Natural killer cell treated with Interleukin-12 subunit alpha and Interleukin-12 subunit beta and Interleukin-15 and Interleukin-18, amount 100 ng/mL, for 72 hours (primary cell): ENCODE data around the gene ZFP62. TPM values are rescaled to one million over a fixed set of nuclear protein-coding genes. Genes with fewer than 3 reads are reported as not detected.
A peak's percentile ranks its signal among the peaks of the same experiment; 100 is the strongest.

Experiments
- ATAC-seq, 2 donors: fragments of 150-1000 bp; cut with Tn5 transposase in 1 of 2; sonication (Bioruptor Pico), chemical (Tn5 transposase) in 1 of 2; 2 replicates each; pipeline ENCODE4 v1.10.0; 2021
- DNase-seq: peaks from one replicate; pipeline ENCODE4 v3.0.0; 2022; ENCODE audit warnings: low spot score
- H3K27ac Mint-ChIP-seq, 2 donors: 1 replicate in 1 of 2; 2 replicates in 1 of 2; pipeline ENCODE4 v1.8.0; 2022; ENCODE audit warnings: mixed read lengths in 2 of 2, mild to moderate bottlenecking in 1 of 2, moderate library complexity in 1 of 2
- H3K27me3 Mint-ChIP-seq, 2 donors: 1 replicate in 1 of 2; 2 replicates in 1 of 2; pipeline ENCODE4 v1.8.0; 2022; ENCODE audit warnings: mixed read lengths in 2 of 2
- H3K36me3 Mint-ChIP-seq: one replicate; pipeline ENCODE4 v1.8.0; 2022; ENCODE audit warnings: mixed read lengths
- H3K4me1 Mint-ChIP-seq, 2 donors: 1 replicate in 1 of 2; 2 replicates in 1 of 2; pipeline ENCODE4 v1.8.0; 2022; ENCODE audit warnings: low read depth in 2 of 2, mixed read lengths in 2 of 2, mild to moderate bottlenecking in 1 of 2
- H3K4me3 Mint-ChIP-seq: one replicate; pipeline ENCODE4 v1.8.0; 2022; ENCODE audit warnings: mixed read lengths
- H3K9me3 Mint-ChIP-seq: 2 replicates; pipeline ENCODE4 v1.8.0; 2022; ENCODE audit warnings: mixed read lengths
- total RNA-seq, 2 donors: library from RNA; stranded (reverse); gene quantifications; one replicate each; pipeline ENCODE4 v1.2.3, GENCODE V29; 2022

The ZFP62 gene
- total RNA-seq, 2 donors from 2014 or later, result 17.5 to 21.7 TPM

- ATAC-seq (no peak), DNase-seq (peak; percentile 40)
- Mint-ChIP-seq H3K9me3 (no peaks in the 10 kb centered on the region), H3K27me3 (no peaks in the 10 kb centered on the region), H3K27ac (peak overlapping the region; percentile 73 to 79), H3K36me3 (no peaks in the 10 kb centered on the region), H3K4me1 (peaks cover 64 to 70% of the 10 kb centered on the region in 2 donors), H3K4me3 (peak overlapping the region; percentile 91)
These were observed 54.0 kb downstream of the ZFP62 start for GRCh38 chr5:180807046-180807445.

DNA sequence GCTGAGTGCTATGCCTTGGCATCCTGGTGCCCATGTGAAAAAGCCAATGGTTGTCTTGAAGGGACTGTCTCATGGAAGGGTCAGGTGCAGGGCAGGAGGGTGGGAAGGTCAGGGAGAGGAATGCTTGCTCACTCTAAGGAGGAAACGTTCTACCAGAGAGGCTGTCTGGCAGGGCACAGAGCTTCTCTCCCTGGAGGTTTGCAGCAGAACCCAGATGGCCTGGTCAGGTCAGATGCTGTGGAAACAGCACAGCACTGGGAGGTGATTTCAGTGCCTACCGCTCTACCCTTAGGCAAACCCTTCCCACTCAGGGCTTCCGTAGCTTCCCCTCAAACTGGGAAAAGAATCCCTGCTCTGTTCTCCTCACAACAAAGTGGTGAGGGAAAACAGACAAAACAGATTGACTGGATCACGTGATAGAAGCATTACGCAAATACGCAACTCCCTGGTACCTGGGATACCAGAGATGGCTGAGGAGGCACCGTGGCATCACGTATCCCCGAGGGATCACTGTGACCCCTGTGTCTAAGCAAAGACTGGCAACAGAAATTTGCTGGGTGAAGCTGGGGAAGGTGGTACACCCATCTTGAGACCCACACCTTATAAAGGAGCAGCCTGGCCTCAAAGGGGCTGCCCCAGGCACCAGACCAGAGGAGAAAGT lies 54.6 kb downstream of the ZFP62 start:
- H3K36me3 Mint-ChIP-seq, result peaks cover 5% of the 10 kb centered on the region

GRCh38 chr5:180804129-180804618 lies 56.9 kb downstream of the ZFP62 start:
- no peaks in the 10 kb centered on the region for H3K27me3 Mint-ChIP-seq
- peak overlapping the region; percentile 73 to 79 for H3K27ac Mint-ChIP-seq
- peak in 1 of 2 donors; percentile 43 for ATAC-seq
- H3K36me3 Mint-ChIP-seq, result peaks cover 10% of the 10 kb centered on the region
- no peaks in the 10 kb centered on the region for H3K9me3 Mint-ChIP-seq
- peaks cover 77 to 80% of the 10 kb centered on the region in 2 donors for H3K4me1 Mint-ChIP-seq
- peak; percentile 60 for DNase-seq
- H3K4me3 Mint-ChIP-seq, result peak overlapping the region; percentile 91

More for the DNA sequence above, 54.6 kb downstream of the ZFP62 start:
- no peaks in the 10 kb centered on the region for H3K27me3 Mint-ChIP-seq
- H3K4me3 Mint-ChIP-seq, result peak overlapping the region; percentile 91
- H3K4me1 Mint-ChIP-seq, result peaks cover 63 to 70% of the 10 kb centered on the region in 2 donors
- H3K9me3 Mint-ChIP-seq, result no peaks in the 10 kb centered on the region
- DNase-seq, result peak; percentile 37
- peak overlapping the region; percentile 73 to 79 for H3K27ac Mint-ChIP-seq
- ATAC-seq, result no peak

- peak overlapping the region; percentile 73 to 79 for H3K27ac Mint-ChIP-seq
- peak; percentile 82 to 84 for ATAC-seq
- DNase-seq, result peak; percentile 91
- H3K27me3 Mint-ChIP-seq, result no peaks in the 10 kb centered on the region
- H3K36me3 Mint-ChIP-seq, result peaks cover 15% of the 10 kb centered on the region
- H3K9me3 Mint-ChIP-seq, result no peaks in the 10 kb centered on the region
- H3K4me3 Mint-ChIP-seq, result peak overlapping the region; percentile 91
- peaks cover 78 to 80% of the 10 kb centered on the region in 2 donors for H3K4me1 Mint-ChIP-seq
These were observed 57.6 kb downstream of the ZFP62 start for GRCh38 chr5:180803181-180804128.

DNA sequence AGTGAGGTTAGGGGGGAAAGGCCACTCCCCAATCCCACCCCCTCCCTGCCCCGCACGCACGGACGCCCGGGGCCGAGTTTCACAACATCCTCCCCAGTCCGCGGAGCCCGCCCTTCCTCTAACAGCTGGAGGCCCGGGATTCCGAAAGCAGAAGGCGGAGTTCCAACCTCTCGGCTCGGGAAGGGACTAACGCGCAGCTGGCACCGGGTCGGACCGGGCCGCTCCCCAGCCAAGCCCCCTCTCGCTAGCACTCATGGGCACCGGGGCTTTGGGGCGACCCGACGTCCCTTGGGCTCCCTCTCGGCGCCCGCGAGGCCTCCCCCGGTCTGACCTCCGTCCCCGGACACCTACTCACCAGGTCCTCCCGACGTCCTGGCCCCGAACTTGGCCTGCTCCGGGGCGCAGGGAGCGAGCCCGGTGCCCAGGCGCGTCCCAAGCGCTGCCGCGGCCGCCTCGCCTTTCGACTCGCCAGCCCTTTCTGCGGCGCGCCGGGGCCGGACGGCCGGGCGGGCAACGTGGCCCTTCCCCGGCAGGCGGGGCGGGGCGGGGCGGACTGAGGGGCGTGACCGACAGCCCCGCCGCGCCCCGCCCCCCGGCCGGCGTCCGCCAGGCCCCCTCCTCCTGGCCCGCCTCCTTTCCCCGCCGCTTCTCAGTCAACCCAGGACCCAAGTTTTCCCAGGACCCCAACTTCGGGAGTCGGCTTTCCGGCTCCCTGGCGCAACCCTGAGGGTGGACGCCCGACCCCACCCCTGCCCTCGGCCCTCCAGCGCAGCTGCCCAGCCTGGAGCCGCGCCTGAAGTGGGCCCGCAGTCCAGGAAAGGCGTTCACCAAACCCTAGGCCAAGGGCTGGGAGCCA lies 58.5 kb downstream of the ZFP62 start, which contains the start of gene MGAT1:
MGAT1 (minus strand) TSS at position 482 of the 856 bp plus-strand sequence. CDS start 9,835 bp downstream, outside the sequence.
- Mint-ChIP-seq H3K4me3 (peak within 1 kb of the TSS; percentile 91), H3K9me3 (no peaks in the 10 kb centered on the region), H3K36me3 (peaks cover 18% of the 10 kb centered on the region), H3K27me3 (no peaks in the 10 kb centered on the region), H3K27ac (peak within 1 kb of the TSS; percentile 89 to 93), H3K4me1 (peaks cover 78 to 80% of the 10 kb centered on the region in 2 donors)
- DNase-seq (peak; percentile 88), ATAC-seq (peak; percentile 81 to 90)

DNA sequence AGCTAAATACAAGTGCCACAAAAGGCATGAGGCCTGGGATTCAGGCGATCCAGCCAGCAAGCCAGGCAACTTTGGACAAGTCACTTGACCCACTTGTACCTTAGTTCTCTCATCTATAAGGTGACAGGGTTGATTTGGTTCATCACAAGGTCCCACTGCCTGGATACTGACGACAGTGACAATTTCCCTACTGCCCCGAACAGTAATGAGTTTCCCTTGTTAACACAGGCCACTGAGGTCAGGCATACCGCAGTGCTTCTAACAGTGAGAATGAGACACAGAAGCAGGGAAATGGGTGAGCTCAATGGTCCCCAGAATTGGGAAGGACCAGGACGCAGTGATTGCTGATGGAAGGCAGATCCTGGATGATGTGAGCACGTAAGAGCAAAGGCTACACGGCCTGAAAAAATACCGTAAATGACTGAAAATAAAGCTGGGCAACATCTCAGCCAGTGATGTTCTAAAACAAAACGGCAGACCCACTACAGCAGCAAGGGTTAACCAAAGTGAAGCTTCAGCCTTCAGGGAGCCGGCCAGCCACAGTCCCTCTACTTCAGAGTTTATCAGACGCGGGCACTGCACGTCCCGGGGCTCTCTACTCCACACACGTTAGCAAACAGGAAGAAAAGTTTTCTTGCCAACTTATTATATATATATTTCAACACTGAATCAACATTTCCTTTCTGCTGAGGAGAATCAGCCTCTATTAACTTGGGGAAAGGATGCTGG lies 59.3 kb downstream of the ZFP62 start:
- Mint-ChIP-seq H3K27me3 (no peaks in the 10 kb centered on the region), H3K27ac (peak overlapping the region; percentile 89 to 93), H3K4me3 (peak overlapping the region; percentile 91), H3K36me3 (peaks cover 18% of the 10 kb centered on the region), H3K4me1 (peaks cover 74% of the 10 kb centered on the region in 2 donors), H3K9me3 (no peaks in the 10 kb centered on the region)
- no peak for ATAC-seq
- no peak for DNase-seq

GRCh38 chr5:180799902-180800801 lies 60.9 kb downstream of the ZFP62 start:
- H3K27me3 Mint-ChIP-seq, result no peaks in the 10 kb centered on the region
- H3K27ac Mint-ChIP-seq, result peak overlapping the region; percentile 89 to 93
- peak in 1 of 2 donors; percentile 8 for ATAC-seq

GRCh38 chr5:180799194-180799593 lies 61.9 kb downstream of the ZFP62 start:
- Mint-ChIP-seq H3K36me3 (peaks cover 18% of the 10 kb centered on the region), H3K9me3 (no peaks in the 10 kb centered on the region), H3K4me1 (peaks cover 72 to 74% of the 10 kb centered on the region in 2 donors), H3K27me3 (no peaks in the 10 kb centered on the region), H3K4me3 (peak overlapping the region; percentile 91), H3K27ac (peak overlapping the region; percentile 89 to 93)
- no peak for ATAC-seq
- DNase-seq, result no peak

More at GRCh38 chr5:180799902-180800801, 60.9 kb downstream of the ZFP62 start:
- H3K9me3 Mint-ChIP-seq, result no peaks in the 10 kb centered on the region
- DNase-seq, result no peak
- H3K4me1 Mint-ChIP-seq, result peaks cover 75 to 76% of the 10 kb centered on the region in 2 donors
- H3K36me3 Mint-ChIP-seq, result peaks cover 18% of the 10 kb centered on the region
- H3K4me3 Mint-ChIP-seq, result peak overlapping the region; percentile 91

- Mint-ChIP-seq H3K27me3 (no peaks in the 10 kb centered on the region), H3K4me3 (peak overlapping the region; percentile 91)
These were observed 62.9 kb downstream of the ZFP62 start for GRCh38 chr5:180798193-180798592.

More at GRCh38 chr5:180798193-180798592, 62.9 kb downstream of the ZFP62 start:
- no peak for ATAC-seq
- no peak for DNase-seq
- Mint-ChIP-seq H3K27ac (peak overlapping the region; percentile 89 to 93), H3K9me3 (no peaks in the 10 kb centered on the region), H3K4me1 (peaks cover 72 to 75% of the 10 kb centered on the region in 2 donors), H3K36me3 (peaks cover 23% of the 10 kb centered on the region)
